HEK293 (cell line): ENCODE measurements around the gene CEACAM19.

ENCODE experiments used
- CTCF ChIA-PET: fragments of 350-600 bp; formaldehyde crosslinking; extraction: SDS; loops from one replicate; lab custom pipeline; 2021; ENCODE audit warnings: antibody characterized with exemption; lab: Yijun Ruan, JAX
- POLR2A ChIA-PET: fragments of 300-600 bp; formaldehyde crosslinking; extraction: SDS; loops from one replicate; lab custom pipeline; 2020; ENCODE audit warnings: antibody characterized with exemption, inconsistent platforms; lab: Yijun Ruan, JAX
- H3K27ac ChIP-seq: fragments of 200-500 bp; sonication (Bioruptor generic); 2 replicates; pipeline ENCODE4 v1.5.1; 2014; ENCODE audit warnings: low read depth, low read length, control low read depth, inconsistent platforms; ENCODE audit errors: extremely low read depth
- H3K36me3 ChIP-seq, 2 experiments: fragments of 200-500 bp in 1 of 2; sonication (Bioruptor generic) in 1 of 2; 1 replicate in 1 of 2; 2 replicates in 1 of 2; pipeline ENCODE4 v1.5.1; 2014 to 2017; ENCODE audit warnings: inconsistent platforms in 2 of 2, low read length in 2 of 2; ENCODE audit not compliant: control insufficient read depth in 2 of 2, insufficient read depth in 1 of 2
- H3K4me1 ChIP-seq: fragments of 200-500 bp; sonication (Bioruptor generic); 2 replicates; pipeline ENCODE4 v1.5.1; 2014; ENCODE audit warnings: mild to moderate bottlenecking, low read length, inconsistent platforms; ENCODE audit not compliant: control insufficient read depth, insufficient read depth
- H3K4me3 ChIP-seq: 2 replicates; pipeline ENCODE4 v1.5.1; 2011; ENCODE audit warnings: low read depth, mild to moderate bottlenecking, control low read depth, low read length, moderate library complexity
- H3K9me3 ChIP-seq: fragments of 200-500 bp; sonication (Bioruptor generic); 2 replicates; pipeline ENCODE4 v1.5.1; 2014; ENCODE audit warnings: low read depth, low read length, inconsistent platforms; ENCODE audit not compliant: control insufficient read depth, insufficient read depth
- ATF2 ChIP-seq: fragments of 450-650 bp; formaldehyde crosslinking; IDR thresholded peaks from 2 replicates; pipeline ENCODE4 v1.5.1; 2016; ENCODE audit warnings: missing biosample characterization, missing genetic modification characterization, low read depth
- GLIS2 ChIP-seq: fragments of 450-650 bp; formaldehyde crosslinking; IDR thresholded peaks from 2 replicates; pipeline ENCODE4 v1.5.1; 2016; ENCODE audit warnings: missing biosample characterization, missing genetic modification characterization
- KLF7 ChIP-seq: fragments of 450-650 bp; formaldehyde crosslinking; IDR thresholded peaks from 2 replicates; pipeline ENCODE4 v1.5.1; 2016; ENCODE audit warnings: missing biosample characterization, missing genetic modification characterization, borderline replicate concordance
- MZF1 ChIP-seq: fragments of 450-650 bp; formaldehyde crosslinking; IDR thresholded peaks from 2 replicates; pipeline ENCODE4 v1.5.1; 2017; ENCODE audit warnings: missing biosample characterization, missing genetic modification characterization, borderline replicate concordance
- PBX3 ChIP-seq: sonication (generic); formaldehyde crosslinking; IDR thresholded peaks from 2 replicates; pipeline ENCODE4 v1.8.1; 2022; ENCODE audit warnings: mild to moderate bottlenecking, moderate library complexity, missing genetic modification reagents
- TSHZ1 ChIP-seq: fragments of 450-650 bp; formaldehyde crosslinking; IDR thresholded peaks from 2 replicates; pipeline ENCODE4 v1.5.1; 2016; ENCODE audit warnings: missing biosample characterization, missing genetic modification characterization, borderline replicate concordance
- YY2 ChIP-seq: fragments of 450-650 bp; formaldehyde crosslinking; IDR thresholded peaks from 2 replicates; pipeline ENCODE4 v1.5.1; 2016; ENCODE audit warnings: missing biosample characterization, missing genetic modification characterization
- ZNF114 ChIP-seq: fragments of 450-650 bp; formaldehyde crosslinking; IDR thresholded peaks from 2 replicates; pipeline ENCODE4 v1.5.0; 2017; ENCODE audit warnings: missing biosample characterization, missing genetic modification characterization
- ZNF146 ChIP-seq: fragments of 450-650 bp; formaldehyde crosslinking; IDR thresholded peaks from 2 replicates; pipeline ENCODE4 v1.5.1; 2016; ENCODE audit warnings: missing biosample characterization, missing genetic modification characterization
- ZNF148 ChIP-seq: fragments of 450-650 bp; formaldehyde crosslinking; IDR thresholded peaks from 2 replicates; pipeline ENCODE4 v1.5.0; 2017; ENCODE audit warnings: missing biosample characterization, missing genetic modification characterization, borderline replicate concordance
- ZNF302 ChIP-seq: fragments of 450-650 bp; formaldehyde crosslinking; IDR thresholded peaks from 2 replicates; pipeline ENCODE4 v1.5.1; 2016; ENCODE audit warnings: missing biosample characterization, missing genetic modification characterization, low read depth
- ZNF416 ChIP-seq: fragments of 450-650 bp; formaldehyde crosslinking; IDR thresholded peaks from 2 replicates; pipeline ENCODE4 v1.5.1; 2016; ENCODE audit warnings: missing biosample characterization, missing genetic modification characterization
- ZNF488 ChIP-seq: fragments of 450-650 bp; formaldehyde crosslinking; IDR thresholded peaks from 2 replicates; pipeline ENCODE4 v1.5.1; 2016; ENCODE audit warnings: missing biosample characterization, missing genetic modification characterization
- ZNF610 ChIP-seq: fragments of 450-650 bp; formaldehyde crosslinking; IDR thresholded peaks from 2 replicates; pipeline ENCODE4 v1.5.1; 2016; ENCODE audit warnings: missing biosample characterization, missing genetic modification characterization, borderline replicate concordance
- ZNF645 ChIP-seq: fragments of 450-650 bp; formaldehyde crosslinking; IDR thresholded peaks from 2 replicates; pipeline ENCODE4; 2016; ENCODE audit warnings: missing biosample characterization, missing genetic modification characterization
- ZNF701 ChIP-seq: fragments of 450-650 bp; formaldehyde crosslinking; IDR thresholded peaks from 2 replicates; pipeline ENCODE4 v1.5.1; 2016; ENCODE audit warnings: missing biosample characterization, missing genetic modification characterization
- ZNF776 ChIP-seq: fragments of 450-650 bp; formaldehyde crosslinking; IDR thresholded peaks from 2 replicates; pipeline ENCODE4 v1.5.0; 2017; ENCODE audit warnings: missing biosample characterization, missing genetic modification characterization, borderline replicate concordance
- ZNF791 ChIP-seq: fragments of 450-650 bp; formaldehyde crosslinking; IDR thresholded peaks from 2 replicates; pipeline ENCODE4 v1.5.1; 2016; ENCODE audit warnings: missing biosample characterization, missing genetic modification characterization

The CEACAM19 gene

GRCh38 chr19:44685877-44686276, 14.6 kb downstream of the CEACAM19 start:
- TF ChIP-seq ZNF645 (tag by site-specific recombination) (no peak), MZF1 (tag by site-specific recombination) (no peak), ATF2 (tag by site-specific recombination) (no peak), ZNF776 (tag by site-specific recombination) (no peak), YY2 (tag by site-specific recombination) (no peak), ZNF610 (tag by site-specific recombination) (no peak)
- TF ChIP-seq, all 188 proteins: peak for 0
- no peak overlapping the region for H3K4me3 ChIP-seq
- H3K36me3 ChIP-seq, result peaks cover 0 to 3% of the 10 kb centered on the region in 2 experiments; a peak in 1 of 3 replicates
- ChIA-PET CTCF (interaction anchor here (0.6 to 7.9 kb wide), 5 partner anchors 38 to 184 kb away, joined by 3 to 106 read pairs (median 5); no protein-coding TSS in a partner anchor), POLR2A (interaction anchor here (0.5 kb wide), 1 partner anchor 38 kb away, joined by 3 read pairs; no protein-coding TSS in a partner anchor)
- H3K4me1 ChIP-seq, result 0 out of 2 replicates have a peak, but pooled peaks cover 3% of the 10 kb centered on the region
- H3K27ac ChIP-seq, result no peak overlapping the region
- H3K9me3 ChIP-seq, result no peaks in the 10 kb centered on the region

- Histone ChIP-seq H3K27ac (no peak overlapping the region), H3K4me3 (no peak overlapping the region), H3K4me1 (0 out of 2 replicates have a peak, but pooled peaks cover 3% of the 10 kb centered on the region), H3K36me3 (peaks cover 0 to 3% of the 10 kb centered on the region in 2 experiments; a peak in 1 of 3 replicates), H3K9me3 (no peaks in the 10 kb centered on the region)
- POLR2A ChIA-PET, result no interaction called here
- no peak for TF ChIP-seq ZNF701 (tag by site-specific recombination)
- no peak for TF ChIP-seq ZNF488
- TF ChIP-seq ZNF791 (tag by site-specific recombination), result no peak
- no peak for TF ChIP-seq ZNF302 (tag by site-specific recombination)
- no peak for TF ChIP-seq ZNF148 (tag by site-specific recombination)
- TF ChIP-seq ZNF146 (tag by site-specific recombination), result no peak
- TF ChIP-seq PBX3 (CRISPR knock-in tag), result no peak
- no peak for TF ChIP-seq ZNF114
- no peak for TF ChIP-seq ZNF416 (tag by site-specific recombination)
- TF ChIP-seq KLF7 (tag by site-specific recombination), result no peak
- TF ChIP-seq GLIS2 (tag by site-specific recombination), result no peak
- TF ChIP-seq TSHZ1 (tag by site-specific recombination), result no peak
- CTCF ChIA-PET, result interaction anchor here (0.8 to 7.9 kb wide), 4 partner anchors 36 to 110 kb away, joined by 3 to 106 read pairs (median 41); no protein-coding TSS in a partner anchor
These were observed 15.6 kb downstream of the CEACAM19 start for GRCh38 chr19:44686896-44687295.
